Nephron (organoid): Measurements from ENCODE around the gene TRAF1.

Source experiments
- H3K27ac Mint-ChIP-seq, 3 experiments: 2 replicates each; pipeline ENCODE4 v1.8.0; 2020; ENCODE audit warnings: mixed read lengths in 3 of 3, mild to moderate bottlenecking in 2 of 3, moderate library complexity in 1 of 3
- H3K27me3 Mint-ChIP-seq: 2 replicates; pipeline ENCODE4 v1.8.0; 2021; ENCODE audit warnings: low read depth, mild to moderate bottlenecking, moderate library complexity, mixed read lengths
- H3K36me3 Mint-ChIP-seq: 2 replicates; pipeline ENCODE4 v1.8.0; 2020; ENCODE audit warnings: low read depth, mixed read lengths
- H3K4me1 Mint-ChIP-seq: 2 replicates; pipeline ENCODE4 v1.8.0; 2020; ENCODE audit warnings: mixed read lengths
- H3K4me3 Mint-ChIP-seq, 3 experiments: 2 replicates each; pipeline ENCODE4 v1.8.0; 2020; ENCODE audit warnings: mild to moderate bottlenecking in 3 of 3, mixed read lengths in 3 of 3, moderate library complexity in 2 of 3
- H3K9me3 Mint-ChIP-seq: 2 replicates; pipeline ENCODE4 v1.8.0; 2020; ENCODE audit warnings: mixed read lengths
- CTCF ChIP-seq, 3 experiments: fragments of 200-600 bp; sonication (generic); IDR thresholded peaks; one replicate each; pipeline ENCODE4 v1.5.0; 2021; ENCODE audit warnings: antibody characterized with exemption in 3 of 3; ENCODE audit not compliant: unreplicated experiment in 3 of 3

TRAF1 gene

GRCh38 chr9:120863833-120864232, 62.8 kb downstream of the TRAF1 start:
- Mint-ChIP-seq H3K4me3 (no peak overlapping the region), H3K36me3 (peaks cover 22% of the 10 kb centered on the region), H3K9me3 (no peaks in the 10 kb centered on the region), H3K4me1 (peaks cover 24% of the 10 kb centered on the region), H3K27me3 (no peaks in the 10 kb centered on the region), H3K27ac (peak overlapping the region in 1 of 3 experiments; percentile 22)
- TF ChIP-seq CTCF (IDR thresholded peaks at IDR 0.05; ENCODE audit: unreplicated experiment in 3 of 3), result no peak

DNA sequence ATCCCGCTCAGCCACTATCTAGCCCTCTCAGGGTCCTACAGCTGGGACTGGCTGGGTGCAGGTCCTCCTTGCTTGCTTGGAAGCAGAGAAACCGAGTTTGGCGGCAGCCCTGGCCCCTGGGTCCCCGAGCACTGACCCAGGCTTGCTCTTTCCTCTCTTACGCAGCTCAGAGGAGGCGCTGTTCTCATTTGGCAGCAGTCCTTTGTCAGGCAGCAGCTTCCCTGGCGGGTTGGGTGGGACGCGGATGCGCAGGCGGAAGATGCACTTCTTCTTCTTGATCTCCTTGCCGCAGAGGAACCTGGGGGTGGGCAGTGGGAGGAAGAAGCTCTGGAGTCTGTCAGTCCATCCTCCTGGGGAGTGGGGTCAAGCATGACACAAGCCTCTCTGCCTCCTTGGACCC, 64.1 kb downstream of the TRAF1 start:
- Mint-ChIP-seq H3K27me3 (no peaks in the 10 kb centered on the region), H3K4me1 (peaks cover 24% of the 10 kb centered on the region), H3K4me3 (no peak overlapping the region), H3K27ac (no peak overlapping the region), H3K9me3 (no peaks in the 10 kb centered on the region), H3K36me3 (peaks cover 26% of the 10 kb centered on the region)
- no peak for TF ChIP-seq CTCF (IDR thresholded peaks at IDR 0.05; ENCODE audit: unreplicated experiment in 3 of 3)

DNA sequence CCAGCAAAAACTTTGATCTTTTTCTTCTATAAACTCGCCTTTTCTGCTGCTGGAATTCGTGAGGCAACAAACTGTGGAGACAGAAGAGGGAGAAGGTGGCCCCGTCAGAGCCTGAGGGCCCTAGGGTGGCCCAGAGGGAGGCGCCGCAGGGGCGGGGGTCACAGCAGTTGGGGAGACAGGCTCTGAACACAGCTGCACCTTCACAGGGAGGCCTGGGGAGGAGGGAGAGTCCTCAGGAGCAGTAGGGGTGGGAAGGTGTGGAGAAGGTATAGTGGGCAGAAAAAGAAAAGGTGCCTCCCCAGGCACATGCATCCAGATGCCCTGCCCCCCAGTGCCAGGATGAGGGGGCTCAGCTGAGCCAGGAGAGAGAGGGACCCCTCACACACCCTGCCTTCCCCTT, 64.7 kb downstream of the TRAF1 start:
- no peak overlapping the region for H3K4me3 Mint-ChIP-seq
- no peaks in the 10 kb centered on the region for H3K9me3 Mint-ChIP-seq
- H3K27me3 Mint-ChIP-seq, result no peaks in the 10 kb centered on the region
- peaks cover 24% of the 10 kb centered on the region for H3K4me1 Mint-ChIP-seq
- no peak overlapping the region for H3K27ac Mint-ChIP-seq
- TF ChIP-seq CTCF (IDR thresholded peaks at IDR 0.05; ENCODE audit: unreplicated experiment in 3 of 3), result no peak
- peaks cover 26% of the 10 kb centered on the region for H3K36me3 Mint-ChIP-seq

GRCh38 chr9:120860083-120860482, 66.5 kb downstream of the TRAF1 start:
- no peak for TF ChIP-seq CTCF (IDR thresholded peaks at IDR 0.05; ENCODE audit: unreplicated experiment in 3 of 3)
- Mint-ChIP-seq H3K9me3 (no peaks in the 10 kb centered on the region), H3K36me3 (peaks cover 26% of the 10 kb centered on the region), H3K4me1 (peaks cover 17% of the 10 kb centered on the region), H3K27ac (no peak overlapping the region), H3K4me3 (no peak overlapping the region), H3K27me3 (no peaks in the 10 kb centered on the region)

GRCh38 chr9:120859361-120859760, 67.2 kb downstream of the TRAF1 start:
- no peaks in the 10 kb centered on the region for H3K9me3 Mint-ChIP-seq
- H3K27me3 Mint-ChIP-seq, result no peaks in the 10 kb centered on the region
- peak overlapping the region in 1 of 3 experiments; percentile 46 for H3K27ac Mint-ChIP-seq
- H3K4me1 Mint-ChIP-seq, result peaks cover 21% of the 10 kb centered on the region
- H3K4me3 Mint-ChIP-seq, result no peak overlapping the region
- H3K36me3 Mint-ChIP-seq, result peaks cover 26% of the 10 kb centered on the region
- no peak for TF ChIP-seq CTCF (IDR thresholded peaks at IDR 0.05; ENCODE audit: unreplicated experiment in 3 of 3)

DNA sequence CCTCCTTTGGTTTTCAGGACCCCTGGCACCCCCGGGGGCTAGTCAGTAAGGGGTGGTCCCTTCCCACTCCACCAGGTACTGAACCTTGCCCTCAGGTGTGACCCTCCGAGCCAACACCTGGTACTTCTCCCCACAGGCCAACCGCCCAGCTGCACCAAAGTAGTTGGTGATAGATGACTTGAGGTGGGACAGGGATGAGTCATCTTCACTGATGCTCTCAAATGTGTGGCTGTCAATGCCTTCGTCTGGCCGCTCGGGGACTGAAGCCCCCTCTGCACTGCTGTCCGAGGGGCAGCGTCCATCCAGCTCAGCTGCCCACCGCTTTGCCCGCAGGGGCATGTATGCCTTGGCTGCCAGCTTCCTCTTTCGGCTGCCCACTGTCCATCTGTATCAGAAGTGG, 68.7 kb downstream of the TRAF1 start:
- Mint-ChIP-seq H3K27ac (no peak overlapping the region), H3K4me3 (no peak overlapping the region), H3K36me3 (peaks cover 17% of the 10 kb centered on the region), H3K27me3 (no peaks in the 10 kb centered on the region), H3K4me1 (peaks cover 24% of the 10 kb centered on the region), H3K9me3 (no peaks in the 10 kb centered on the region)
- TF ChIP-seq CTCF (IDR thresholded peaks at IDR 0.05; ENCODE audit: unreplicated experiment in 3 of 3), result no peak
